HG02943 (cell line): ENCODE measurements around the gene FMO2.

ENCODE experiments used
- ATAC-seq: cut with Tn5 transposase; IDR thresholded peaks from one replicate; pipeline ENCODE4 v1.9.1; 2021; ENCODE audit warnings: mild to moderate bottlenecking, low read depth, moderate library complexity; ENCODE audit not compliant: unreplicated experiment

FMO2 gene, protein sequence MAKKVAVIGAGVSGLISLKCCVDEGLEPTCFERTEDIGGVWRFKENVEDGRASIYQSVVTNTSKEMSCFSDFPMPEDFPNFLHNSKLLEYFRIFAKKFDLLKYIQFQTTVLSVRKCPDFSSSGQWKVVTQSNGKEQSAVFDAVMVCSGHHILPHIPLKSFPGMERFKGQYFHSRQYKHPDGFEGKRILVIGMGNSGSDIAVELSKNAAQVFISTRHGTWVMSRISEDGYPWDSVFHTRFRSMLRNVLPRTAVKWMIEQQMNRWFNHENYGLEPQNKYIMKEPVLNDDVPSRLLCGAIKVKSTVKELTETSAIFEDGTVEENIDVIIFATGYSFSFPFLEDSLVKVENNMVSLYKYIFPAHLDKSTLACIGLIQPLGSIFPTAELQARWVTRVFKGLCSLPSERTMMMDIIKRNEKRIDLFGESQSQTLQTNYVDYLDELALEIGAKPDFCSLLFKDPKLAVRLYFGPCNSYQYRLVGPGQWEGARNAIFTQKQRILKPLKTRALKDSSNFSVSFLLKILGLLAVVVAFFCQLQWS

DNA sequence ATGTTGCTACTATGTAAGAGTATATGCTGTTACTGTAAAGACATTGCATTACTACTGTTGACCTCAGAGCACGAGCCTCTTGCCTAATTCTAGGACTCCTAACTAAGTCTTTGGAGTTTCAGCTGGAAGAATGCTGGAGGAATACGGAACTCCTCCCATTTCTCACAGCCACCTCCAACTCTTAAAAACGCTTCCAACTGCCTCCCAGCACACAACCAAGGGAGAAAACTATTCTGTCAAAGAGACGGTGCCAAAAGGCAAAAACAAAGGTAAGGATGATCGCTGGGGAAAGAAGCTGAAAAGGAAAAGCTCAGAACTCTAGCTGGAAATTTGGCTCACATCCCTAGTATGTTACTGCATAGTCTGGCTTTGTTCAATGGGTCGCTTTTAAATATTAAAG, at the start of gene FMO2:
Gene FMO2 (plus strand): TSS at position 210 of the 400 bp plus-strand sequence. CDS start 414 bp downstream, outside the sequence.
- ATAC-seq, result no peak

DNA sequence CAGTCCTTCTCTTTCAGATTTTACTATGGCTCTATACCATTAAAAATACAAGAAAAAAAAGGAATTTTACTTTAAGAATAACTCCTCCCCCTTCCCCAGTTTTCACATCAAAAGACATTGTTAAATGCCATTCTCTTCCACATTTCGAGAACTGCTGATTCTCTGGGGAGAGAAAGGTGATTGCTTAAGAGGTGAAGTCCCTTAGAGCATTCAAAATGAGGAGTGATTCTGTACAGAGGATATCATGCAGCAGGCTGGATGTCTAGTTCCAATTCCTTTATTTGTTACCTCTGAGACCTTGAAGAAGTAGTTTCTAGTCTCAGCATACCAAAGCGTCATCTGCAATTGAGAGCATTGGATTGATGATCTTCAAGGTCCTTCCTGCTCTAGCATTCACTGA, 47.5 kb upstream of the FMO2 start:
- no peak for ATAC-seq

DNA sequence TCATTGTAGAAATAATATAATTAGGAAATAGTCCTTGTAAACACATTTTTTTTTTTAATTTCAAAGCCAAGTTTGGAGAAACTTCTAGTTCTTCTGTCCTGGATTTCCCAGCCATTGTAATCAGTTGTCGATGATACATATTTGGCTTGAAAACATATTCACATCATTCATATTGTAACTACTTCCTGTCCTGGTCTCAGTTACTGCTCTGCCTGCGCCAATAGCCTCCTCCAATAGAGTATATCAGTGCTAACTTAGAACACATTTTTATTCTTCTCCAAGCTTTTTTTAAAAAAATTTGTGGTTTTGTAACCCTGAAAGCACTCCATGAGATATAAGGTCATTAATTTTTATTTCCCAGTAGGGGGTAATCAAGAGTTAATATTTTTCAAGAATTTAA, 46.1 kb upstream of the FMO2 start:
- no peak for ATAC-seq

DNA sequence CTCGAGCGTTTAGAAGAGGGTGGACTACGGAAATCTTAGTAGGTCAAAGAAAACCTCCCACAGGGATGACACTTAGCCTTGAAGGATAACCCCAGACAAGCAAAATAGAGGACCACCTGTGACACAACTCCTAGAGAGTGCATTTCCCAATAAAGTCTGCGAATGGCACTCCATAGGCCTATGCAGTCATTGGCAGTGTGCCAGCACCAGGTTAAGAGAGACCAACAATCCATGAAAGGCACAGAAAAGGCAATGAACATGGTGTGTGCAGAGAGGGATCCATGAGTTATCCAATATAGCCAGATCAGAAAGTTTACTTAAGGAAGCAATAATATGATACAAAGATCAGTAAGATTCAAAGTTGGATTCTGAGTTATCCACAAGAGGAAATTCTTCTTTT, 45.2 kb upstream of the FMO2 start:
- no peak for ATAC-seq

DNA sequence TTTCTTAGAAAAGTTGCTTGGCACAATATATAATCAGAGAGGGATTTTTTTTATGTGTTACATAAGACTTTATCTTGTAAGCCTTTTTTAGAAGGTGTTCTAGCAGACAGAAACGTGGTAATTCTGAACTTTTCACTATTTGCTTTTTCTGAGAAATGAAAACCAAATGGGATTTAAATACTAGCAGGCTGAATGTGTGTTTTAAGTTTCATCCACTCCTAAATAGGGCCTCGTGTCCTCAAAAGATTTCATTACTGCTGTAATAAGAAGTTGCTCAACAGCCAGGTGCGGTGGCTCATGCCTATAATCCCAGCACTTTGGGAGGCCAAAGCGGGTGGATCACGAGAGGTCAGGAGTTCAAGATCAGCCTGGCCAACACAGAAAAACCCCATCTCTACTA, 44.7 kb upstream of the FMO2 start:
- ATAC-seq, result no peak

DNA sequence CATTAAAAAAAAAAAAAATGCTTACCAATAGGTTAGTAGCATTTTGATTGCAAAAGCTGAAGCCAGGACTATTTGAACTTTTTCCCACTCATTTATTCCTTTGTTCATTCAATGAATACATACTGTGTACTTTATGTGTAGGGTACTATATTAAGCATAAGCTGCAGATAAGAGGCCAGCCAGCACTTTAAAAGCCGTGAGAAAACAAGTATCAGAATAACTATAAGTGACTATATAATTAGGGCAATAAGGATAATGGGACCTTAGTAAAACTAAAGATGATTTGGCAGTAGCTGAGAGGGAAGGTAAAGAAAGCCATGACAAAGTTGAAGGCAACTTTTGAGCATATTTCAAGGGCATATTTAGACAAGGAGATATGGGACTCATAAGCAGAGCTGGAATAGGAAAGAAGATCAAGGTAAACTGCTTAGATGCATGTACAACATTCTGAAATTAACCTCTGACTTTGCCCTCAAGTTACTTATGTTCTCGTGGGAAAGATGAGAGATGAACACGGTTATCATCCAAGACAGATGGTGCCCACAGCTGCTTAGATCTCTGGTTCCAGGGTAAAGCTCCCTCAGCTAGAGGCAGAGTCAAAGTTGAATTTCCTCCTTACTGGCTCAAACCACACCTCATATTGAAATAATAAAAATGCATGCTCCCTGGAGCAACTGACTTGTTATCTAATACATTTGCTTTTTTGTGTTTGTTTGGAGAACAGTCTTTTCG, 44.0 kb upstream of the FMO2 start:
- ATAC-seq, result no peak

DNA sequence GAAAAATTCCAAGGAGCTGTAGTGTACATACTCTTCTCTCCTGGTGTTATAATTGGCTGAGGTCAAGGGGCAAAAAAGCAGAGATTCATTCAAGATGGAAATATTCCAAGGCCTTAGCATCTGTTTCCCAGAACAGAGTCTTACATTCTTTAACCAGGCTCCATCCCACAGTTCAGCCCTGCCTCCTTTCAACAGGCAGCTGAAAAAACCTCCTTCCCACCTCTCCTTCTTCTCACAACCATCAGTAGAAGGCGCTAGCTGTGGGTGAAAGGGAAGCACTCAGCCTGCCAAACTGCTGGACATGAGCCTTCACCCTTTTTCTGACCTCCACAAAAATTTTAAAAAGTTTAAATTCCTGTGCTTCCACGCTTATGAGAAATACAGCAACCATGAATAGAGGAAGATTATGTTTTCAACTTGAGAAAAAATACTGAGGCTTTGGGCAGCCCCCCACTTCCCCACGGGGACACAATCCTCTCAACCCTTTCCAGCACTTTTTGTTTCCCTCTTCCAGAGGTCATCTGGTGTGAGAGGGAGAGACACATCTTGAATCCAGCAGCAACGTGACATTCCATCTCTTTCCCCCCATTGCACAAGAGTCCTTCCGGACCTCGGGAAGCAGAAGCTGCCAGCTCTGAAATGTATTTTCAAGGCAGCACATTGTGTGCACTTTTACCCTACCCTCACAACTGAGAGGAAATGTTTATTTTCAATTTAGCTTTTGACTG, 43.2 kb upstream of the FMO2 start:
- ATAC-seq, result no peak

DNA sequence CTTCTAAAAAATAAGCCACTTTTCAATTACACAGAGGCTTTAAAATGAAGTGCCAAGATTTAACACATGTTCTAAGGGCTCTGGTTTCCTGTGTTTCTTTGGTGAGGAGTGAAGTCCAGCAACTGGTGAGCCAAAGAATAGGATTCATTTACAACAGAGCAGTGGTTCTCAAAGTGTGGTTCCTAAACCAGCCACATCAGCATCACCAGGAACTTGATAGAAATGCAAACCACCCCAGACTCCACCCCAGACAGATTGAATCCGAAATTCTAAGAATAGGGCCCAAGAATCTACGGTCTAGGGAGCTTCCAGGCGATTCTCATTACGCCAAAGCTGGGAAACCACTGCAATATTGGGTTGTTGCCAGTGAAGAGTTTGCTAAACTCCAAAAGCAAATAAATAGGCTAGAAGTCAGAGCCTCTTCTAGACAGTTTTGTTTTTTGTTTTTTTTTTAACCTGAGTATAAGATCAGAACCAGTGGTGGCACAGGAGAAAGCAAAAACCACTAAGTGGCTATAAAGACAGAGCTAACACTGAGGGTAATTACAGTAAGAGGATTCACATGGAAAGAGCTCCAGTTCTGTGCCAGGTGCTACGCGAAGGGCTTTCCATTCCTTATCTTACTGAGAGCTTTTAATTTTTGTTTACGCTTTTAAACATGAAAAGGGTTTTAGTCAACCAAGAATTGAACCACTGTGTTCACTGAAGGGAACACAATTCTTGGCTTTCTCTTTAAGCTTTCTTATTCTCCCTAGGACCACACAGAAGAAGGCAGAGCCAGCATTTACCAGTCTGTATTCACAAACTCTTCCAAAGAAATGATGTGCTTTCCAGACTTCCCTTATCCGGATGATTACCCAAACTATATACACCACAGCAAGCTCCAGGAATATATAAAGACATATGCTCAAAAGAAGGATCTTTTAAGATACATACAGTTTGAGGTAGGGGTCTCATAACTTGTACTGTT, 42.4 kb upstream of the FMO2 start:
- no peak for ATAC-seq

DNA sequence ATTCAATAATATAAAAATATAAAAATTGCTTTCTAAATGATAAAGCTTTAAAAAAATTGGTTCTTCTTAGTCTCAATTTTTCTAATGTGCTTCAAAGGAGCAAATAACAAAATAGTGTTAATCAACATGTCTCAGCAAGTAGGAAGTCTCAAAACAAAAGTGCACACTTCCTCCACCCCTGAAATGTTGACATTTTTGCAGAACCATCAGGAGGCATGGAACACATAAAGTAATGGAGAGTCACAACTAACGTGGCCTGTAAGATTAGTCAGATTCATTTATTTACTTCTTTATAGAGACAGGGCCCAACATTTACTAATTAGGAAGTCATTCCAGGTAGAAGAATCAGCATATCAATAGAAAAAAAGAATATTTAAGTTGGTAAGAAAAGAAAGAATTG, 34.9 kb upstream of the FMO2 start:
- ATAC-seq, result no peak

DNA sequence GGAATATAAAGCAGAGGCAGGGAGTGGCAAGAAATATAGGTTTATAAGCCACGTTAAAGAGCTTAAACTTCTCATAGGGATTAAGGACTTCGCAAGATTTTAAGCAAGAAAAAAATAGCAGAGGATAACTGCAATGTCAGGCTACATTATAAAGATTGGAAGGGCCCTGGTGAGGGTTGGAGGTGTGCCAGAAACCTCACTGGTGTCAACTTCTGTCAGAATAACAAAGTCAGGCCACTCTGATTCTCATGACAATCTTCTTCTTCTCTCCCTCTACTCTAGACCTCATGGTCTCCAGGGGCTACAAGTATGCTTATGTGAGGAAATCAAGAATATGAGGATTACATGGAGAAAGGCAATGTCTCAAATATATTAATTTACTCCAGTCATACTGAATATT, 32.6 kb upstream of the FMO2 start:
- no peak for ATAC-seq

DNA sequence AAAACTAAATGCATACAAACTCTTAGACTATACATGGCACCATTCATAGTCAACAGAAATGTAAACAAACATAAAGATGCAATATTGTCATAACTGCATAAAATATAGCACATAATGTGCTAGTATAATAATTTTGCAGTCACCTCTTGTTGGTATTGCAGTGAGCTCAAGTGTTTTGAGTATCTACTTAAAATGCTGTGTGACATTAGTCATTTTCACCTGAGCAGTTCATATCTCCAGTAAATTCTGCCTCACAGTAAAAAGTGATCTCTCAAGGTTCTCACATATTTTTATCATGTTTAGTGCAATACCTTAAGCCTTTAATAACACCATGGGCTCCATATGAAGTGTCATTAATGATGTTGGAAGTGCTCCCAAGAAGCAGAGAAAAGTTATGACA, 29.6 kb upstream of the FMO2 start:
- ATAC-seq, result no peak

DNA sequence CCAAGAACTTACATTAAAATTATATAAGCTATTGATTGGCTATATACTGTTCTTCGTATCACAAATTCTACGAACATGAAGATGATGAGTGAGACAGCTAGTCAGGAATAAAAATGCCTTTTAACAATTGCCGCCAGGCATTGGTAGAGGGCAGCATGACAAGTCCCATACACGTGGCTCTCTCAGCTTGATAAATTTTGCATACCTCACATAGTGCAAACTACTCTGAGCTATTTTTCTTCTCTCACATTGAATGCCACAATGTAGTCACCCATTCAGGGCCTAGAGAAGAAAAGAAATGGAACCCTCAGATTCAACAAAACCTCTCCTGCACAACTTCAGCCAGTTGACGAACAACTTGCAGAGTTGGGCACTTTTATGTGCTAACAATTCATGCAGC, 27.0 kb upstream of the FMO2 start:
- ATAC-seq, result no peak

DNA sequence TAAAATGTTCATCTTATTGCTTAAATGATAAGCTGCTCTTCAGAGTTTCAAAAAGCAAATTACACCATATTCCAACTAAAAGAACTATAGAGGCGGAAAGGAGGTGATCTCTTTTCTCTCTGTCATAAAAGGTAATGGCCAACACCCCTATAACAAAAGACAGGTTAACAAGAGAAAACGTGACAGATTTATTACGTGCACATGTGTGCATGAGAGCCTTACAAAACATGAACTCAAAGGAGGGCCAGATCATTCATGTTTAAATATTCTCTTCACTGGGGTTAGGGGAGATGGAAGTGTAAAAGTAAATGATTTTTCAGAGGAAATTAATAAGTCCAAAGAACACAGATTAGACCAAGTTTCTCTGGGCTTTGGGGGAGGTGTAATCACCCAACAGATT, 26.5 kb upstream of the FMO2 start:
- ATAC-seq, result no peak

DNA sequence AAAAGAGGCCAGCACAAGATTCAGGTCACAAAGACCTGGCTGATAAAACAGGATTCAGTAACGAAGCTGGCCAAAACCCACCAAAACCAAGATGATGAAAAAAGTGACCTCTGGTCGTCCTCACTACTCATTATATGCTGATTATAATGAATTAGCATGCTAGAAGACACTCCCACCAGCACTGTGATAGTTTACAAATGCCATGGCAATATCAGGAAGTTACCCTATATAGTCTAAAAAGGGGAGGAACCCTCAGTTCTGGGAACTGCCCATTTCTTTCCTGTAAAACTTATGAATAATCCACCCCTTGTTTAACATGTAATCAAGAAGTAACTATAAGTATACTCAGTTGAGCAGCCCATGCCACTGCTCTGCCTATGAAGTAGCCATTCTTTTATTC, 26.0 kb upstream of the FMO2 start:
- no peak for ATAC-seq

DNA sequence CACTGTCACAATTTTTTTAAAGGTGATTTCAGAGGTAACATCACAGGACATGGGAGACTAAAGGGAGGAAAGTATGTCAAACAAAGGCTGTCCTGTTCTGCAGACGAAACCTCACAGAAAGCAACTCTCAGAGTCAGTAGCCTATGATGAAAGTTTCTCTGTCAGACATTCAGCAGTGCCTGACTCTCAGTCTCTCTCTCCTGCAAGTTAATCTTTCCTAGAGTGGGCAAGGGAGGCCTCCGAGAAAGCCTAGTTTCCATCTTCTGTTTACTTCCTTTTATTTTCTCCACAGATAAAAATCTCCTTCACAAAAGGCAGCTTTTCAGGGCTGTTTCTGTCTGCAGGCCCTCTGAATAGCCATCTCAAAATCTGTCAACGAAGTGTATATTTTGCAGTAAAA, 24.9 kb upstream of the FMO2 start:
- peak; percentile 88 for ATAC-seq

DNA sequence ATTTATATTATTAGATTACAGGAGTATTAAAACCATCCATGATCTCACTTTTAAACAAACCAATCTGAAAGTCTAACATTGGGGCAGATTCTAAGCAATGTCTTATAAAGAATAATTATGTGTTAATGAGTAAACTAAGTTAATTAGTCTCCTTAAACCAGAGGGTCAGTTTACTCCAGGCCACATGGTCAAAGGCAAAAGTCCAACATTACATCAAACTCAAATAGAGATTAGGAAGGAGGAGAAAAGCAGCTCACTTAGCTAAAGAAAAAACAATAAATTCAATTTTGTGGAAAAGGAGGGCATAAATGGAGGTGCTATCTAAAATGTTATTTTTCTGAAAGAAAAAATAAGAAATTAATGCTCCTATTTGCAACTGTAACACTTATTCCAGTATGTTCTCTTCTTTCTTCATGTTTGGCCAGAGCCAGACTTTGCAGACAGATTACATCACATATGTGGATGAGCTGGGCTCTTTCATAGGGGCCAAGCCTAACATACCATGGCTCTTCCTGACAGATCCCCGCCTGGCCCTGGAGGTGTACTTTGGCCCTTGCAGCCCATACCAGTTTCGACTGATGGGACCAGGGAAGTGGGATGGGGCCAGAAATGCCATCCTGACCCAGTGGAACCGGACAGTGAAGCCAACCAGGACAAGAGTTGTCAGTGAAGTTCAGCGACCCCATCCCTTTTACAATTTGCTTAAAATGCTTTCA, 24.3 kb upstream of the FMO2 start:
- no peak for ATAC-seq

DNA sequence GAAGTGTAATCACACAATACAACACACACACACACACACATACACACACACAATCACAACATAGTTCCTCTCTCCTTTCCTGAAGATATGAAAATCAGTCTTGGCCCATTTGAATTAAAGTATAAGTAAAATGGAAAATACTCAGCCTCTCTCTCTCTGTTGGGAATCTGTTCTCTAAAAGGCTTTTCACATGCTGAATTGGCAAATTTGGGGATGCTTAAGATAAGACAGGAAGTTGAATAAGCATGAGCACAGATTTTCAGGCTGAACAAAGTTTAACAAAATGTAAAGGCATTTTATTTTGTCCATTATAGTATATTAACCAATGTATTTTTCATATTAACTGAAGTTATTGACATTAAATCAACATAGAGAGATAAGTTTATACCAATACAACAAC, 23.7 kb upstream of the FMO2 start:
- no peak for ATAC-seq

DNA sequence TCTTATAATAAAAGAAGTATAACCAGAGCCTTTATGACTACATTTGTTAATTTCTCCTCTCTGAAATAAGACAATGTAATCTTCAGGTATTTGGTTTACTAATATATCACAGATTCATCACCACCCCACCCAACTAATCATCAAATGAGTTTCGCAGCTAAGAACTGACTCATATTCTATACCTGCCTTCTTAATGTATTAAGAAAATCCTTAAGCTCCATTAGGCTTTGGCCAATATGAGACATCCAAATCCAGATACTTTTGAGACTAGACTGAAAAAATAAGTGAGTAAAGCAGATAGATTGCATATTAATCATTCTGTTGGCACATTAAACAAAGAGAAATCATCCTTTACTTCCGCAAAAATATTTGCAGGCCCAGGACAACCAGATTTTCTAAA, 18.7 kb upstream of the FMO2 start:
- ATAC-seq, result no peak

DNA sequence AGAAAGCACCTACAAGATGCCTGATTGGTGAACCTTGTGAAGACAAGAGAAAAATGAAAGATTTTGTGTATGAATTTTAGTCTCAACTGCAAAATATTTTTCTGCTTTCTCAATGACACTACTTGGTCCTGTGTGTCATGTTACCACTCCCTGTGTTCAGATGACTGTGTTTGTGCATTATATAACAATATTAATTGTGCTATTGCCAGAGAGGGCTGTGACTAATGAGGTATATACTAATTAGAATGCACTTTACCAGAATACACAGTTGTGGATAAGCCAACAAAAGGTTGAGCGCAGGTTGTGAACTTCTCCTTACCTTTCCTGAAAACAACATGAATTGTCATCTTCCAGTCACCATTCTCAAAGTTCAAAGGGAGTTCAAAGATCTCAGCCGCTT, 17.3 kb upstream of the FMO2 start:
- ATAC-seq, result no peak
